Upper lobe of right lung (tissue), 1 donor: ENCODE data around the gene MICU1. TPM values are rescaled to one million over a fixed set of nuclear protein-coding genes. Genes with fewer than 3 reads are reported as not detected.
"Not testable (repeated sequence)": the region's sequence is repeated elsewhere in the genome, so short reads cannot be mapped to it uniquely, and the experiment has no call there.

Source experiments
- ATAC-seq: fragments of 200-7000 bp; cut with Tn5 transposase; one replicate; pipeline ENCODE4 v1.9.1; 2020; ENCODE audit warnings: mild to moderate bottlenecking, moderate library complexity
- DNase-seq: peaks from one replicate; pipeline ENCODE4 v3.0.0-alpha.2; 2020
- H3K27ac ChIP-seq: fragments of 200-600 bp; one replicate; pipeline ENCODE4 v1.8.0; 2022
- H3K27me3 ChIP-seq: fragments of 200-600 bp; one replicate; pipeline ENCODE4 v1.8.0; 2022; ENCODE audit warnings: mild to moderate bottlenecking
- H3K36me3 ChIP-seq: fragments of 200-600 bp; one replicate; pipeline ENCODE4 v1.8.0; 2022
- H3K4me1 ChIP-seq: fragments of 200-600 bp; one replicate; pipeline ENCODE4 v1.8.0; 2022
- H3K4me3 ChIP-seq: fragments of 200-600 bp; one replicate; pipeline ENCODE4 v1.8.0; 2022; ENCODE audit warnings: mild to moderate bottlenecking
- H3K9me3 ChIP-seq: fragments of 200-600 bp; one replicate; pipeline ENCODE4 v1.8.0; 2022
- CTCF ChIP-seq: fragments of 200-600 bp; IDR thresholded peaks from one replicate; pipeline ENCODE4 v1.8.0; 2022; ENCODE audit warnings: antibody characterized with exemption
- intact Hi-C: fragments of 100-400 bp; cut with DNase I; formaldehyde crosslinking; loops from one replicate; pipeline ENCODE4 v1.11.0; 2022
- total RNA-seq: library from RNA; stranded (reverse); fragmentation: NEBNext Ultra II Directional; extraction: Animal tissue kit (Norgen Biotek cat#: 25700); gene quantifications from one replicate; pipeline ENCODE4 v1.2.1, GENCODE V29; 2021
- donor health status: DM: no; HTN: yes; CAD: no; lungs with severe emphysema.

Gene MICU1
- total RNA-seq, 1 donor from 2014 or later, result 52.2 TPM

GRCh38 chr10:72353965-72354355 lies 271.9 kb downstream of the MICU1 start:
- no peak for TF ChIP-seq CTCF
- ATAC-seq (peak; percentile 8), DNase-seq (peak; percentile 74)
- peak overlapping the region; percentile 75 for H3K4me3 ChIP-seq
- intact Hi-C loops, result no loop called here
- peak overlapping the region; percentile 91 for H3K27ac ChIP-seq
- H3K9me3 ChIP-seq, result no peaks in the 10 kb centered on the region
- H3K36me3 ChIP-seq, result peaks cover 14% of the 10 kb centered on the region
- H3K27me3 ChIP-seq, result no peaks in the 10 kb centered on the region
- peaks cover 14% of the 10 kb centered on the region for H3K4me1 ChIP-seq

GRCh38 chr10:72353028-72353964 lies 272.6 kb downstream of the MICU1 start:
- no peak for DNase-seq
- Histone ChIP-seq H3K4me1 (peaks cover 14% of the 10 kb centered on the region), H3K4me3 (peak overlapping the region; percentile 75), H3K27me3 (no peaks in the 10 kb centered on the region), H3K9me3 (no peaks in the 10 kb centered on the region), H3K27ac (peak overlapping the region; percentile 91), H3K36me3 (peaks cover 20% of the 10 kb centered on the region)
- ATAC-seq, result no peak
- intact Hi-C loops, result no loop called here
- no peak for TF ChIP-seq CTCF

- Histone ChIP-seq H3K4me1 (peaks cover 14% of the 10 kb centered on the region), H3K4me3 (no peak overlapping the region), H3K9me3 (no peaks in the 10 kb centered on the region), H3K27ac (no peak overlapping the region), H3K36me3 (peaks cover 29% of the 10 kb centered on the region), H3K27me3 (no peaks in the 10 kb centered on the region)
- TF ChIP-seq CTCF, result no peak
- intact Hi-C loops, result no loop called here
- DNase-seq, result no peak
- ATAC-seq, result no peak
Observed at GRCh38 chr10:72351479-72351878, 274.4 kb downstream of the MICU1 start.

DNA sequence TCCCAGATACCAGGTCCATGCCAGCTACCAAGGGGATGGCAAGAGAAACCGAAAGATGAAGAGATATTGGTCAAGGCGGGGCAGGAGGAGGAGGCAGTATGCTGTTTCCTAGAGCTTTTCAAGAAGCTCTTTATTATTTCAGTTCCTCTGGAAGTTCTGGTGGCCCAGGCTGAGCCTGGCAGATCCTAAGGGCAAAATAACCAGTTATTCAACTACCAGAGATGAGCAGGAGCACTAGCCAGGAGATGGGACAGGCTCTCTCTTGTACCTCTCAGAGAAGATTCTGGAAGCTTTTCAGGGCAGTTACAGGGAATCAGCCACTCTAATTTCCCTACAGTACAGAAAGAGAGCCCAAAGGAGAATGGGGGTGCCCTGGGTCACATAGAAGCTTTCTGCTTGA lies 276.4 kb downstream of the MICU1 start:
- no peaks in the 10 kb centered on the region for H3K9me3 ChIP-seq
- no peak for DNase-seq
- H3K36me3 ChIP-seq, result peaks cover 38% of the 10 kb centered on the region
- no peak overlapping the region for H3K27ac ChIP-seq
- ATAC-seq, result no peak
- TF ChIP-seq CTCF, result no peak
- H3K4me1 ChIP-seq, result peaks cover 14% of the 10 kb centered on the region
- H3K27me3 ChIP-seq, result no peaks in the 10 kb centered on the region
- intact Hi-C loops, result no loop called here
- no peak overlapping the region for H3K4me3 ChIP-seq

GRCh38 chr10:72348282-72348681 lies 277.6 kb downstream of the MICU1 start:
- H3K36me3 ChIP-seq, result peaks cover 49% of the 10 kb centered on the region
- H3K4me3 ChIP-seq, result no peak overlapping the region
- no peak for TF ChIP-seq CTCF
- intact Hi-C loops, result no loop called here
- no peaks in the 10 kb centered on the region for H3K27me3 ChIP-seq
- ATAC-seq (peak; percentile 4), DNase-seq (no peak)
- no peaks in the 10 kb centered on the region for H3K9me3 ChIP-seq
- H3K27ac ChIP-seq, result no peak overlapping the region
- H3K4me1 ChIP-seq, result peaks cover 10% of the 10 kb centered on the region

DNA sequence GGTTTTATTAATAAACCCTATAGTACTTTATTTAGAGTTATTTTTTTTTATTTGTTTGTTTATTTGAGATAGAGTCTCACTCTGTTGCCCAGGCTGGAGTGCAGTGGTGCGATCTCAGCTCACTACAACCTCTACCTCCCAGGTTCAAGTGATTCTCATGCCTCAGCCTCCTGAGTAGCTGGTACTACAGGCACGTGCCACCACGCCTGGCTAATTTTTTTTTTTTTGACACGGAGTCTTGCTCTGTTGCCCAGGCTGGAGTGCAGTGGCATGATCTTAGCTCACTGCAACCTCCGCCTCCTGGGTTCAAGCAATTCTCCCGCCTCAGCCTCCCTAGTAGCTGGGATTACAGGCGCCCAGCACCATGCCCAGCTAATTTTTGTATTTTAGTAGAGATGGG lies 279.8 kb downstream of the MICU1 start:
- H3K27me3 ChIP-seq, H3K4me1 ChIP-seq, DNase-seq, ATAC-seq, intact Hi-C loops, H3K9me3 ChIP-seq, H3K27ac ChIP-seq, H3K4me3 ChIP-seq: not testable (repeated sequence)
- peaks cover 71% of the 10 kb centered on the region for H3K36me3 ChIP-seq
